ENCODE data around the gene DUSP16. TPM values are rescaled to one million over a fixed set of nuclear protein-coding genes. Genes with fewer than 3 reads are reported as not detected.

The DUSP16 gene
- total and polyA plus RNA-seq, 2 experiments from 2014 or later, result 11.7 to 59.4 TPM

DNA sequence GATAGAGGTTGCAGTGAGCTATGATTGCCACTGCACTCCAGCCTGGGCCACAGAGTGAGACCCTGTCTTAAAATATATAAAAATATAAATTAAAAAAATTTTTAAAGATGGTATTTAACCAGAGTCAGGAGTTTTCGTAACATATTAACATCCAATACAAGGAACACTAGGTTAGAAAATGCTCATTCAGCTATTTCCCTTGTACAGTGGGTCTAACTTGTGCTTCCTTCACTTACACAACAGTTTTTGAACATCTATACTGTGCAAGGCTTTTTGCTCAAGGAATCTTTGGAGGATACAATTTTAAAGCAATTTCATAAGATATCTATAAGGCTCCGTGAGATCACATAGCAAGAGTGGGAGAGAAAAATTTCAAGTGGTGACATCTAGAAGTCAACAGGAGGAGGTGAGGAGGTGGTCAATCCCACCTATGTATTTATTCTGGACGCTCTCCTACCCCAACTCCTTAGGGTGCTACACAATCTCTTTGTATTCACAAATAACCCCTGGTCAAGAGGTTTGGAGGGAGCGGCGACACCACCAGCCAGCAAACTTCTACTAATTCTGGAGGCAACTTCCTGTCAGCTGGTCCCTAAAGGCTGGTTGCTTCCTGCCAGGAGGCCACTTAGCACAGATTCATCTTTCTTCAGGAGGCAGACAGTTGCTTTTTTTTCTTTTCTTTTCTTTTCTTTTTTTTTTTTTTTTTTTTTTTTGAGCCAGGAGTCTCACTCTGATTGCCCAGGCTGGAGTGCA is 22.2 kb downstream of the DUSP16 start (continued):
- TF ChIP-seq ZNF462 (CRISPR knock-in tag; IDR thresholded peaks at IDR 0.05) (no peak), ZNF114 (CRISPR knock-in tag; IDR thresholded peaks at IDR 0.05) (no peak), POLR2AphosphoS5 (IDR thresholded peaks at IDR 0.05; ENCODE audit: low read depth) (no peak)

DNA sequence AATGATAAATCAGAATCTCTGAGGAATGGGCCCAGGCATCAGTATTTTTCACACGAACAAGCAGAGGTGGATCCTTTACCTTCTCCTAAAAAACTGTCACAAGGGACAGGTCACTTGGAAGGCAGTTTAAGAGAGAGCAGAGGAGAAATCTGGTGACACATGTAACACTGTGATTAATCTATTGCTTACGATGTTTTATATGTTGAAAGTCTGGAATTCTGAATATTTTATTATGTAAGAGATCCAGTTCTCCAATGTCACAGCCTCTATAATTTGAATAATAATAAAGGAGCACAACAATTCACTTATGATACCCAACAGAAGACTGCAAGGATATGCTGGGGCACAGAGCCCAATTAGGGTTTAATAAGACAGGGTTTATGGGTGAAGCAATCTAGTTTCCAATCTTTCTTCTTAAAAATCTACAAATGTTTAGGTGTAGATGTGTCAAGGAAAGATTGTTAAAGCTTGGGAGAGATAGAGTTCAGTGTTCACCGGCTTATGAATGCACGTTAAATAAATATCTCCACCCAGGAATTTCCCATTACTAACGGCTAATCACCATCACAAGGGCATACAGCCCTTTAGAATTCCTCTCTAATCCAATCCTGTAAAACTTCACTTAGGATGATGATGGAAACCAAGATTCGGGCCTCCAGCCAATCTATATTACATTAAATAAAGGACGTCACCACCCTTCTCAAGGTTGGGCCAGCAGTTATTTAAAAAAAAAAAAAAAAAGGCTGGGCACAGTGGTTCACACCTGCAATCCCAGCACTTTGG is 23.4 kb downstream of the DUSP16 start:
- H3K4me1 ChIP-seq (ENCODE audit: insufficient read depth), result peaks cover 18% of the 10 kb centered on the region; the same call in 1 of the 2 replicates
- H3K4me2 ChIP-seq, result no peak overlapping the region
- H4K20me1 ChIP-seq (replicated peaks; ENCODE audit: insufficient read depth), result peaks cover 7% of the 10 kb centered on the region
- no peaks in the 10 kb centered on the region for H3K27me3 ChIP-seq (ENCODE audit: insufficient read depth)
- H3K27ac ChIP-seq (ENCODE audit: low read depth), result peak overlapping the region; percentile 67; the same call in 1 of the 2 replicates
- H3K9me2 ChIP-seq (ENCODE audit: insufficient read depth), result no peaks in the 10 kb centered on the region
- no peaks in the 10 kb centered on the region for H3K9me3 Mint-ChIP-seq
- peaks cover 14% of the 10 kb centered on the region; the same call in 2 of the 3 replicates for H3K36me3 Mint-ChIP-seq (ENCODE audit: low read depth)
- no peak overlapping the region for H3K4me3 Mint-ChIP-seq
- H3F3A ChIP-seq (replicated peaks; ENCODE audit: low read depth), result no peaks in the 10 kb centered on the region
- H3K4me3 ChIP-seq, result no peak overlapping the region
- 0 out of 2 replicates have a peak, but pooled peaks cover 8% of the 10 kb centered on the region for H3K36me3 ChIP-seq (ENCODE audit: insufficient read depth)
- peaks cover 88% of the 10 kb centered on the region for H3K79me2 ChIP-seq (replicated peaks; ENCODE audit: insufficient read depth)
- H3K4me1 Mint-ChIP-seq, result peaks cover 40% of the 10 kb centered on the region
- ATAC-seq (no peak), DNase-seq (ENCODE audit: low spot score) (no peak)
- H3K27me3 Mint-ChIP-seq (ENCODE audit: insufficient read depth, low read depth, poor library complexity), result no peaks in the 10 kb centered on the region
- H3K27ac Mint-ChIP-seq, result no peak overlapping the region; the same call in 1 of the 2 replicates
- H2AFZ ChIP-seq, result no peak overlapping the region
- no peak for TF ChIP-seq NANOG (IDR thresholded peaks at IDR 0.05; ENCODE audit: borderline replicate concordance)
- no peak for TF ChIP-seq ZNF114 (CRISPR knock-in tag; IDR thresholded peaks at IDR 0.05)
- TF ChIP-seq STAT1 (IDR thresholded peaks at IDR 0.05; ENCODE audit: unreplicated experiment), result no peak
- TF ChIP-seq EZH2phosphoT487 (IDR thresholded peaks at IDR 0.05; ENCODE audit: unreplicated experiment), result no peak
- no peak for TF ChIP-seq JUNB (IDR thresholded peaks at IDR 0.05; ENCODE audit: unreplicated experiment)
- no peak for TF ChIP-seq ZNF462 (CRISPR knock-in tag; IDR thresholded peaks at IDR 0.05)
- TF ChIP-seq CREB1 (CRISPR knock-in tag; IDR thresholded peaks at IDR 0.05; ENCODE audit: low read depth), result no peak

Data from GM23338 (cell line).